Choroid plexus epithelial cell (primary cell): Measurements from ENCODE around the gene ALOX15.
"Not testable (repeated sequence)": the region's sequence is repeated elsewhere in the genome, so short reads cannot be mapped to it uniquely, and the experiment has no call there.

Experiments used
- DNase-seq: peaks from one replicate; pipeline ENCODE4 v3.0.0-alpha.2; 2010; ENCODE audit warnings: low read depth
- H3K4me3 ChIP-seq: 2 replicates; pipeline ENCODE4 v1.5.1; 2011; ENCODE audit warnings: low read depth, mild to moderate bottlenecking, control low read depth, low read length, moderate library complexity
- TF ChIP-seq, protein P1 (sequence below): conservative IDR thresholded peaks from 2 replicates; pipeline ENCODE4 v1.5.1; 2011; ENCODE audit warnings: low read depth, mild to moderate bottlenecking, control low read depth, inconsistent platforms, low read length, moderate library complexity

Gene ALOX15

DNA sequence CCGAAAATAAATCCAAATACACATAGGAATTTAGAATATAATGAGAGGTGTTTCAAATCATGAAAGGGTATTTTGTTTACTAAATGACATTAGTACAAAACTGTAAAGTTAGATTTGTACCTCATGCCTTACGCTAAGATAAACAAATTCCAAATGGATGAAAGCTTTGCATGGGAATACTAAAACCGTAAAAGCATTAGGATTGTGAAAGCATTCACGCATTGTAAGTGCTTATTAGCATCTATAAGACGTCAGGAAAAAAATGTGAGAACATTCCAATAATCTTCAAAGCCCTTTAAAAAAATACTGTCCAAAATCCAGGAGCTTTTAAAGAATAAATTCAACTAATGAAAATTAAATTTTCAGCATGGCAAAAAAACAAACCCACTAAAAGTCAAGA, 24.8 kb upstream of the ALOX15 start:
- TF ChIP-seq, protein P1, sequence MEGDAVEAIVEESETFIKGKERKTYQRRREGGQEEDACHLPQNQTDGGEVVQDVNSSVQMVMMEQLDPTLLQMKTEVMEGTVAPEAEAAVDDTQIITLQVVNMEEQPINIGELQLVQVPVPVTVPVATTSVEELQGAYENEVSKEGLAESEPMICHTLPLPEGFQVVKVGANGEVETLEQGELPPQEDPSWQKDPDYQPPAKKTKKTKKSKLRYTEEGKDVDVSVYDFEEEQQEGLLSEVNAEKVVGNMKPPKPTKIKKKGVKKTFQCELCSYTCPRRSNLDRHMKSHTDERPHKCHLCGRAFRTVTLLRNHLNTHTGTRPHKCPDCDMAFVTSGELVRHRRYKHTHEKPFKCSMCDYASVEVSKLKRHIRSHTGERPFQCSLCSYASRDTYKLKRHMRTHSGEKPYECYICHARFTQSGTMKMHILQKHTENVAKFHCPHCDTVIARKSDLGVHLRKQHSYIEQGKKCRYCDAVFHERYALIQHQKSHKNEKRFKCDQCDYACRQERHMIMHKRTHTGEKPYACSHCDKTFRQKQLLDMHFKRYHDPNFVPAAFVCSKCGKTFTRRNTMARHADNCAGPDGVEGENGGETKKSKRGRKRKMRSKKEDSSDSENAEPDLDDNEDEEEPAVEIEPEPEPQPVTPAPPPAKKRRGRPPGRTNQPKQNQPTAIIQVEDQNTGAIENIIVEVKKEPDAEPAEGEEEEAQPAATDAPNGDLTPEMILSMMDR: no peak
- DNase-seq: no peak
- H3K4me3 ChIP-seq: no peak overlapping the region

DNA sequence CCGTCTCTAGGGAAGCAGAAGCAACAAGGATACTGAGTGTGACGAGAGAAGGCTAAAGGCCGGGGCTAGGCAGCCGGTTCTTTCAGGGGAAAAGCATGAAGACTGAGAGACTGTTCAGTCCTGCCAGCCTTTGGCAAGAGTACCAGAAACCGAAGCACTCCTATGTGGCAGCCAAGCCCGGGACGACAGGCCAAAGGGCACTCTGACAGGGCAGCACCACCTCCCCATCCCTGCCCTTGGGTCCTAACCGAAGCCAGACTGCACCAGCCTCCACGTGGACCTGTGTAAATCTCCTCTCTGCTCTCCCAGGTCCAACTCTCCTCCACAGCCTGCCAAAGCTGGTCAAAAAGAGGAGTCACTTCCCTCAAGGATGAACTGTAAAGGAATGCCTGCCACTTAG, 23.5 kb upstream of the ALOX15 start:
- no peak overlapping the region for H3K4me3 ChIP-seq
- TF ChIP-seq, protein P1: no peak
- DNase-seq: no peak

GRCh38 chr17:4664230-4664629, 22.8 kb upstream of the ALOX15 start:
- no peak for DNase-seq
- no peak overlapping the region for H3K4me3 ChIP-seq
- TF ChIP-seq, protein P1: no peak

DNA sequence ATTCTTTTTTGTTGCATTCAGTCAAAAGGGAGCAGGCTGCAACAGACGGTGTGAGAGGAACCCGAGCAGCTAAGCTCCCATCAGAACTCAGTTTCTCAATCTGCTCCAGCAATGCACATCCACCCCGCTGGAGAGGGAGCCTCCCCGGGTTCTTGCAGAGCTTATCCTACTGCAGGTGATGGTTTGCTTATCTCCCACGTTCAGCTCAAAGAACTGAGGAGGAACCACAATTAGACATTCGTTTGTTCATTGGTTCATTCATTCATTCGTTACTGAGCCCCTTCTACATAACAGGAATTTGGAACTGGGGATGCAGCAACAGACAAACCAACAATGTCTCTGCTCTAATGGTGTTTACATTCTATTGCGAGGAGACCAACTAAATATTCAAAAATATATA, 22.2 kb upstream of the ALOX15 start:
- TF ChIP-seq, protein P1: no peak
- DNase-seq: no peak
- H3K4me3 ChIP-seq: no peak overlapping the region

DNA sequence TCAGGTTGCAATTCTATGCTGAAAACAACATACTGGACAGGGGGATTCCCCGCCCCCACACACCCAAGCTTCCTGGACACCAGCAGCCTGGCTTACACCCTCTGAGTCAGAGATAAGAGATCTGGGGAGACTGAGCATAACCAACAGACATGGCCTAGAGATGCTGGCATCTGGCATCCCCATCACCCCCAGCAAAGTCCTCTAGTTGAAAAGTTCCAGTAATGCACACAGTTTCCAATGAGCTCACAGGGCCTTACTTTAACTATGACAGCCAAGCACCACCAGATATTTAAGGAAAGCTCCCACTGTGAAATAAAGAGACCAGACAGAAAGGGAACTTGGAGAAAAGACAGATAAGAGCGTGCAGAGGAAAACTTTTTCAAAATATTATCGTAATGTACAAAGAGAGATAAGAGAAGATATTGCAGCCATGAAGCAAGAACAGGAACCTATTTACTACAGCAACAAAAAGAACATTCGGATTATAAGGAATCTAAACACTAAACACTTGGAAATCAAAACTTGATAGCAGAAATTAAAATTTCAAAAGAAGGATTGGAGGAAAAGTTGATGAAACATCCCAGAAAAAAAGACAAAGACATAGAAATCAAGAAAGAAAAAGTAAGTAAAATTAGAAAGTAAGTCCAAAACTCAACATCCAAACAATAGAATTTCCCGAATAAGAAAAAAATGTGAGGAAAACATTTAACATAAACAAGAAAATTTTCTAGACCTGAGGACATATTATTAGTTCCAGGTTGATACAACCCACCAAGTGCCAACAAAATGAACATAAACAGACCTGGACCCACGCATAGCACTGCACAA, 17.2 kb upstream of the ALOX15 start:
- H3K4me3 ChIP-seq: no peak overlapping the region
- peak; percentile 88 for DNase-seq
- TF ChIP-seq, protein P1: no peak

DNA sequence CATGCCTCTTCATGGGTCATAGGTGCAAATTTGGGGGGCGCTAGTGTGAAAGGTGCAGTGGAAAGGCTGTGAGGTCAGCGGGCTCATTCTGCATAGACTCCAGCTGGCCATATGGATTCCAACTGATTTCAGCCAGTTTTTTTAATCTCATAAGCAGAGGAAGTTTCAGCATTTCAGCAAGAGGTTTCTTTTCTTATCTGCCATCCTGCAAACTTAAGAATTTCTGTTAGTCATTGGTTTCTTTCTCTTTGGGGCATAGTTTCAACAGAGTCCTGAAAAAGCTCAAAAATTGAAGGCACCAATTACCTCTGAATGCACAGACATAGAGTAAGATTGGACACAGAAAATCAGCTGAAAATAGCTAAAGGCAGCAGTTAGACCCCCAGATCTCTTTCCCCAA, 16.2 kb upstream of the ALOX15 start:
- DNase-seq: peak; percentile 53
- H3K4me3 ChIP-seq: no peak overlapping the region
- TF ChIP-seq, protein P1: no peak

DNA sequence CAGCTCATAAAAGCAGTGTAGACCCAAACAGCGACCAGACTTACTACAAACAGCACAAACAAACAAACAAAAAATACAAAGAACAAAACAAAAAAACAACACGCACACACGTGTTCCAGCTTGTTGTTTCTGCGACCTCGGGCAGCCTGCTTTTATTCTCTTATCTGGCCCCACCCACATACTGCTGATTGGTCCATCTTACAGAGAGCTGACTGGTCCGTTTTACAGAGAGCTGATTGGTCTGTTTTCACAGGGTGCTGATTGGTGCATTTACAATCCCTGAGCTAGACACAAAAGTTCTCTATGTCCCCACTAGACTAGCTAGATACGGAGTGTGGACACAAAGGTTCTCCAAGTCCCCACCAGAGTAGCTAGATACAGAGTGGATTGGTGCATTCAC, 14.5 kb upstream of the ALOX15 start:
- not testable (repeated sequence) for DNase-seq, H3K4me3 ChIP-seq
